ENCODE results near the gene USP3. TPM values are rescaled to one million over a fixed set of nuclear protein-coding genes. Genes with fewer than 3 reads are reported as not detected.

The USP3 gene
- total and polyA plus RNA-seq, 9 of the 15 experiments (the other 6 are each of a cell fraction or from before 2014, with no cell fraction given): 17.3 to 54.3 (median 34.8) TPM

- TF ChIP-seq ARID1B (IDR thresholded peaks at IDR 0.05) (no peak), ZNF436 (CRISPR knock-in tag; IDR thresholded peaks at IDR 0.05) (no peak), ATF7 (IDR thresholded peaks at IDR 0.05) (peak; percentile 52), ZNF395 (CRISPR knock-in tag; IDR thresholded peaks at IDR 0.05) (no peak), ZNF398 (CRISPR knock-in tag; IDR thresholded peaks at IDR 0.05) (no peak), CGGBP1 (CRISPR knock-in tag; IDR thresholded peaks at IDR 0.05) (no peak), ZNF324 (CRISPR knock-in tag; IDR thresholded peaks at IDR 0.05) (no peak), PTBP1 (IDR thresholded peaks at IDR 0.05; ENCODE audit: low read depth, low read length) (no peak), ZBTB9 (CRISPR knock-in tag; IDR thresholded peaks at IDR 0.05) (peak; percentile 86; the same call in 1 of the 2 replicates), ZFP1 (CRISPR knock-in tag; IDR thresholded peaks at IDR 0.05) (no peak), BCOR (IDR thresholded peaks at IDR 0.05) (no peak), PKNOX1 (IDR thresholded peaks at IDR 0.05) (peak; percentile 48; the same call in 1 of the 2 replicates), STAG1 (CRISPR knock-in tag; IDR thresholded peaks at IDR 0.05; ENCODE audit: borderline replicate concordance) (peak; percentile 92), MTA2 (IDR thresholded peaks at IDR 0.05; ENCODE audit: low read depth) (no peak), SRSF7 (optimal IDR thresholded peaks at IDR 0.05; ENCODE audit: low read depth, low read length) (no peak), ZNF561 (CRISPR knock-in tag; conservative IDR thresholded peaks at IDR 0.05) (no peak), ZNF3 (CRISPR knock-in tag; IDR thresholded peaks at IDR 0.05) (no peak), MXI1 (IDR thresholded peaks at IDR 0.05; ENCODE audit: low read depth, low read length) (no peak), RCOR1 (IDR thresholded peaks at IDR 0.05; ENCODE audit: borderline replicate concordance in 1 of 2, low read depth in 2 of 2, low read length in 2 of 2) (no peak), CEBPB (tag; IDR thresholded peaks at IDR 0.05) (no peak)
- TF ChIP-seq, protein P1, sequence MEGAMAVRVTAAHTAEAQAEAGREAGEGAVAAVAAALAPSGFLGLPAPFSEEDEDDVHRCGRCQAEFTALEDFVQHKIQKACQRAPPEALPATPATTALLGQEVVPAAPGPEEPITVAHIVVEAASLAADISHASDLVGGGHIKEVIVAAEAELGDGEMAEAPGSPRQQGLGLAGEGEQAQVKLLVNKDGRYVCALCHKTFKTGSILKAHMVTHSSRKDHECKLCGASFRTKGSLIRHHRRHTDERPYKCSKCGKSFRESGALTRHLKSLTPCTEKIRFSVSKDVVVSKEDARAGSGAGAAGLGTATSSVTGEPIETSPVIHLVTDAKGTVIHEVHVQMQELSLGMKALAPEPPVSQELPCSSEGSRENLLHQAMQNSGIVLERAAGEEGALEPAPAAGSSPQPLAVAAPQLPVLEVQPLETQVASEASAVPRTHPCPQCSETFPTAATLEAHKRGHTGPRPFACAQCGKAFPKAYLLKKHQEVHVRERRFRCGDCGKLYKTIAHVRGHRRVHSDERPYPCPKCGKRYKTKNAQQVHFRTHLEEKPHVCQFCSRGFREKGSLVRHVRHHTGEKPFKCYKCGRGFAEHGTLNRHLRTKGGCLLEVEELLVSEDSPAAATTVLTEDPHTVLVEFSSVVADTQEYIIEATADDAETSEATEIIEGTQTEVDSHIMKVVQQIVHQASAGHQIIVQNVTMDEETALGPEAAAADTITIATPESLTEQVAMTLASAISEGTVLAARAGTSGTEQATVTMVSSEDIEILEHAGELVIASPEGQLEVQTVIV (CRISPR knock-in tag; IDR thresholded peaks at IDR 0.05; ENCODE audit: borderline replicate concordance): no peak
Measured at GRCh38 chr15:63610209-63610841, 105.9 kb downstream of the USP3 start (continued).

All from K562 (cell line).